H1 (cell line): ENCODE measurements around the gene RNF135. TPM values are rescaled to one million over a fixed set of nuclear protein-coding genes. Genes with fewer than 3 reads are reported as not detected.
A peak's percentile ranks its signal among the peaks of the same experiment; 100 is the strongest.

ENCODE experiments used
- BCL11A ChIP-seq, 2 experiments: IDR thresholded peaks; one replicate each; pipeline ENCODE4 v1.6.1; 2011; ENCODE audit warnings: low read depth in 2 of 2, low read length in 2 of 2, mild to moderate bottlenecking in 2 of 2
- CHD7 ChIP-seq: fragments of 300-600 bp; sonication (generic); IDR thresholded peaks from 2 replicates; pipeline ENCODE4 v1.7.1; 2012; ENCODE audit warnings: low read length, moderate library complexity, mild to moderate bottlenecking, inconsistent platforms; ENCODE audit not compliant: insufficient replicate concordance
- CTBP2 ChIP-seq: IDR thresholded peaks from 2 replicates; pipeline ENCODE4 v1.7.0; 2011; ENCODE audit warnings: borderline replicate concordance, mild to moderate bottlenecking, moderate library complexity, mixed read lengths, low read length; ENCODE audit not compliant: insufficient read depth, insufficient read length
- E2F6 ChIP-seq: IDR thresholded peaks from 2 replicates; pipeline ENCODE4 v1.6.1; 2012; ENCODE audit warnings: inconsistent platforms
- JUN ChIP-seq: IDR thresholded peaks from 2 replicates; pipeline ENCODE4 v1.6.1; 2011; ENCODE audit warnings: low read depth, mild to moderate bottlenecking, improper control_type of control experiment, low read length
- JUND ChIP-seq: IDR thresholded peaks from 2 replicates; pipeline ENCODE4 v1.6.1; 2011; ENCODE audit warnings: mild to moderate bottlenecking, improper control_type of control experiment, low read length
- NRF1 ChIP-seq: IDR thresholded peaks from 2 replicates; pipeline ENCODE4 v1.6.1; 2011; ENCODE audit warnings: mild to moderate bottlenecking, low read depth, low read length, improper control_type of control experiment
- PHF8 ChIP-seq: fragments of 200-600 bp; sonication (generic); conservative IDR thresholded peaks from 2 replicates; pipeline ENCODE4 v1.7.1; 2012; ENCODE audit warnings: low read depth, mild to moderate bottlenecking, inconsistent platforms, low read length, moderate library complexity
- POU5F1 ChIP-seq: IDR thresholded peaks from 2 replicates; pipeline ENCODE4 v1.6.1; 2011; ENCODE audit warnings: low read depth, mild to moderate bottlenecking, low read length, moderate library complexity
- RBBP5 ChIP-seq: IDR thresholded peaks from 2 replicates; pipeline ENCODE4 v1.7.1; 2012; ENCODE audit warnings: low read depth, mild to moderate bottlenecking, inconsistent platforms, low read length, moderate library complexity, borderline replicate concordance
- polyA plus RNA-seq, 7 experiments: library from polyadenylated mRNA; depleted of rRNA in 3 of 7; stranded (reverse) in 5 of 7; unstranded in 2 of 7; fragments of >200 nt in 5 of 7; fragments of 200-250 nt in 2 of 7; gene quantifications; 1 replicate in 5 of 7; 2 replicates in 1 of 7; 4 replicates in 1 of 7; pipeline versions ENCODE4 v1.2.1 to v1.2.3, GENCODE V29; 2011 to 2013; ENCODE audit warnings: missing spikeins in 2 of 7, mixed read lengths in 2 of 7
- total RNA-seq: library from RNA; stranded (reverse); fragmentation: NEBNext Ultra II Directional; extraction: Animal tissue kit (Norgen Biotek cat#: 25700); gene quantifications from 2 replicates; pipeline ENCODE4 v1.2.1, GENCODE V29; 2021

Gene RNF135
- total and polyA plus RNA-seq, 2 of the 8 experiments (the other 6 are each of a cell fraction or from before 2014, with no cell fraction given), result 8.8 to 9.0 TPM

GRCh38 chr17:31008374-31009041 lies 37.7 kb downstream of the RNF135 start (continued):
- no peak for TF ChIP-seq POU5F1
- TF ChIP-seq E2F6, result peak; percentile 80; the same call in 1 of the 2 replicates
- TF ChIP-seq JUND, result no peak
- TF ChIP-seq CTBP2, result peak; percentile 70
- peak; percentile 33; the same call in 1 of the 2 replicates for TF ChIP-seq PHF8
- TF ChIP-seq NRF1, result no peak
- TF ChIP-seq JUN, result no peak
- no peak; the same call in 1 of the 2 replicates for TF ChIP-seq RBBP5
- TF ChIP-seq BCL11A (IDR thresholded peaks at IDR 0.05; ENCODE audit: low read depth in 2 of 2, low read length in 2 of 2), result no peak
- no peak for TF ChIP-seq CHD7
